Gastrocnemius medialis (tissue), 4 donors: ENCODE results near the gene FRMD4B.

Experiments
- CTCF ChIP-seq, 5 experiments: fragments of 450-650 bp in 3 of 5; fragments of 200-600 bp in 2 of 5; sonication (generic) in 2 of 5; IDR thresholded peaks in 4 of 5; conservative IDR thresholded peaks in 1 of 5; 1 replicate in 4 of 5; 2 replicates in 1 of 5; pipeline ENCODE4 v1.5.1; 2016 to 2019; ENCODE audit warnings: antibody characterized with exemption in 5 of 5, mild to moderate bottlenecking in 3 of 5, moderate library complexity in 3 of 5
- POLR2A ChIP-seq, 2 donors: fragments of 450-650 bp; IDR thresholded peaks; one replicate each; pipeline ENCODE4 v1.6.1; 2017; ENCODE audit warnings: antibody characterized with exemption in 2 of 2, mild to moderate bottlenecking in 2 of 2, moderate library complexity in 2 of 2

DNA sequence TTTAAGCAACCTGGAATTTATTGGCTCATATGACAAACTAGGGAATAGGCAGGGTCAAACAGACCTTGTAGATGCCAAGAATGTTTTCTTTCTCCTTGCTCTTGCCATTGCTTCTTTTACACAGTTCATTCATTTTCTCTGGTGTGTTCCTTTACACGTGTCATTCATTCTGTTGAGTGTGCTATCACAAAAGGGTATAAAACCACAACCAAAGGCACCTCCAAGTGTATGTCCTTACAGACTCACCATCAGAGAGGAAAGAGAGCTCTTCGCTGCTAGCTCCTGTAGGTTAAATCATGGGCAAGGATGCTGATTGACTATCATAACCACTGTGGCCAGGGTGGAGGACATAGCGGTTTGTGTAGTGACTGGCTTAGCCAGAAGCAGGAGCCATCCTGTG, 19.2 kb upstream of the FRMD4B start:
- no peak for TF ChIP-seq CTCF (IDR thresholded peaks at IDR 0.05 in 4 of 5, conservative IDR thresholded peaks at IDR 0.05 in 1 of 5)
- no peak for TF ChIP-seq POLR2A (IDR thresholded peaks at IDR 0.05)
